ENCODE results near the gene MPRIP.

MPRIP gene

GRCh38 chr17:17073581-17074403, 31.5 kb downstream of the MPRIP start:
- DNase-seq = no peak

- DNase-seq = no peak
Measured at GRCh38 chr17:17075125-17075781, 33.0 kb downstream of the MPRIP start.

DNA sequence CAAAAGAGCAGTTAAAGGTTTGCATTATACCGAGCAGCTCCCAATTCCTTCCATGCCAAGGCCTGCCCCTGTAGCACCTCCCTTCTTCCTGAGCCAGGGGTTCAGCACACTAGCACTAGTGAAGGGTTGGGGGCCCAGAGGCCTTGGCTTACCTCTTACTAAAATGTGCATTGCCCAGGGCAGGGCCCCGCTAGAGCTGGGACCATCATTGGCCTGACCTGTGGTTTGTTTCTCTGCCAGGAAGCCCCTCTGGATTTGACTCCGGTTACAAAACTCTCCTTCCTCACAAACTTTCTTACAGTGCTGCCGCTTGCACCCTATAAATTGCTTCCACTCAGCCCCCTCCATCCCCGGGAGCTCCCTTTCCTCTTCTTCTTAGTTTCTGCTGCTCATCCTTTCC, 33.8 kb downstream of the MPRIP start:
- no peak for DNase-seq

DNA sequence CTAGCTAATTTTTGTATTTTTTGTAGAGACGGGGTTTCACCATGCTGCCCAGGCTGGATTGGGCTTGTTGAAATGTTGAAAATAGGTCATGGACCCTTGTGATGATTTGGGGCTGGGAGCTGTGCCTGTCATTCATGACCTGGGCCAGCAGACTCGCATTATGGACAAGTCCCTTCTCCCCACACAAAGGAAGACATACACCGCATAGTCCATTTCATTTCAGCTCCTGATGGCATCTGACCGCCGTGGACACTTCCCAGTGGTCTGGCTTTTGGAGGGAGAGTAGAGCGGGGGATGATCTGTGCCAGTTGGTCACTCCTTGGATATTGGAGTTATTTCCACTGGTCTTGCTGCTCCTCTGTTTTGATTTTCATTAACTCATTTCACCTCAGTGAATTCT, 34.8 kb downstream of the MPRIP start:
- no peak for DNase-seq

DNA sequence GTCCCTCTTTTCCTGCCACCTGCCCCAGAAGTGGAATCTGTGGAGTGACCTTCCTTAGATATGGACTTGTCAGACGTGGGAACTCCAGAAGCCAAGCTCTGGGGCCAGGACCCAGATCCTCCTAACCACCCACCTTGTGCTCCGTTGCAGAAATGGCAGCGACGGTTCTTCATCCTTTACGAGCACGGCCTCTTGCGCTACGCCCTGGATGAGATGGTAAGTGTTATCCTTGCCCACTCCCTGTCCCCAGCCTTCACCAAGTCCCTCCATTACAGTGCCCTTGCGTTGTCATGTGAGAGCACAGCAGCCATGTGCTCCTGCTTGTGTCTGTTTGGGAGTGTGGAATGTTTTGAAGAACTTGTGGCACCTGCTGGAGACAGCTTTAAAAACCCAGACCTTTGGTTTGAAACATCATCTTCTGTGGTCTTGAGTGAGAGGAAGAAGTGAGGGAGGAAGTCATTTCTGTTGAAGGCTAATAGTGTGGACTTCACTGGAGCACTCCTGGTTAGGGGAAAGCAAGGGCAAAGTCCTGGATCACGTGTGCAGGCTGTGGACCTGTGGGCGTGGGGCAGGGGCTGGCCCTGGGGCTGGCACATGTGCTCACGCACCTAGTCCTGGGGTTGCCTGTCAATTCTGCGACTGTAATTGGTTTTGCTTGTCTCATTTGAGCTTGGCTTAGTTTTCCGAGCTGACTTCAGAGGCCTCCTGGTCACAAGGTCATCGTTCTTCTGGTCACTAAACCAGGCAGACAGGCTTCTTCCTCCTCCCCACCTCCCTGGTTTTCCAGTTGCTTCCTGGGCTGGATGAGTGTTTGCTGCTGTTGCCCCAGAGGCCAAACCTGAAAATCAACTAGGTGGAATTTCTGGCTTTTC, 35.8 kb downstream of the MPRIP start:
- DNase-seq = no peak

DNA sequence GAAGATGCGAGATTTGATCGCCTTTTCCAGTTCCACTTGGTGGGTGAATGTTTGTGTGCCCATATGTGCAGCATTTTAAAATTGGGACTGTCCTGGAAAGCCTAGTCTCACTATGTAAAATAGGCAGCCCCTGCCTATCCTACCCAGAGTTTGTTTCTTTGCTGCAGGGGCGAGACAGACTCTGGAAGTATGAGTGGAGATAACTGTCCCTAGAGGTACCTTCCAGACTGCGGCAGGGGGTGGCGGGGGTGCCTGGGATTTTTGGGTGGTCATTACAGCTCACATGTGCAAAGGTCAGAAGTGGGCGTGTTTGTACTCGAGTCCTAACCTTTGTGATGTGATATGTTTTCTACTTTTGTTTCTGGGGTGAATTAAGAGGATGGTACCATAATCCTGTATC, 36.6 kb downstream of the MPRIP start:
- no peak for DNase-seq

- DNase-seq = no peak
Measured at GRCh38 chr17:17079336-17079735, 37.1 kb downstream of the MPRIP start.

- no peak for DNase-seq
Measured at GRCh38 chr17:17079761-17080160, 37.5 kb downstream of the MPRIP start.

GRCh38 chr17:17080181-17080631, 37.9 kb downstream of the MPRIP start:
- DNase-seq = no peak

GRCh38 chr17:17080781-17081180, 38.5 kb downstream of the MPRIP start:
- no peak for DNase-seq

DNA sequence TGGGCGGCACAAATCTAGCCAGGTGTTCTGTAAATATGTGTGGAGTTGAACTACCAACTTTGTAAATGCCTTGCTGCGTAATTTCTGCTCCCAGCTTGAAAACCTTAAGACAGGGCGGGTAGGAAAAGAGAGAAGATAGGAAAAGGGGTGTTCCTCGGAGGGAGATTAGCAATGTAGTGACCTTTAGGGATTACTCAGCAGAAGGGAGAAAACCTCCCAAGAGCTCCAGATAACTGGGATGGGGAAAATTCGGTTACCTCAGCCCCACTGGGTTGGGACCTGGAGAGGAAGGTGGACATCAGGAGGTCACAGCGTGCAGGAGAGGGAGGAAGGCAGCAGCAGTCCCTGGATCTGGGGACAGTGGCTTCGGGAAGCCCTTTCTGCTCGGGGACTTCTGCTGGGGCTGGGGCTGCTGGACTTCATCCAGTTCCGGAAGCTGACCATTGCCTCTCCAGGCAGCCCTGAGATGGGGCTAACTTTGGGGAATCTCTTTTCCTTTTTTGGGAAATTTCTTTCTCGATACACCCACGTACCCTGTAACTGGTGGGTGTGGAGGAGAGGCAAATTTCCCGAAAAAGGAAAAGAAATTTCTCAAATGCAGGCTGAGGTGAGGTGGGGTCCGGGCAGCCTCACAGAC, 39.2 kb downstream of the MPRIP start:
- no peak for DNase-seq

DNA sequence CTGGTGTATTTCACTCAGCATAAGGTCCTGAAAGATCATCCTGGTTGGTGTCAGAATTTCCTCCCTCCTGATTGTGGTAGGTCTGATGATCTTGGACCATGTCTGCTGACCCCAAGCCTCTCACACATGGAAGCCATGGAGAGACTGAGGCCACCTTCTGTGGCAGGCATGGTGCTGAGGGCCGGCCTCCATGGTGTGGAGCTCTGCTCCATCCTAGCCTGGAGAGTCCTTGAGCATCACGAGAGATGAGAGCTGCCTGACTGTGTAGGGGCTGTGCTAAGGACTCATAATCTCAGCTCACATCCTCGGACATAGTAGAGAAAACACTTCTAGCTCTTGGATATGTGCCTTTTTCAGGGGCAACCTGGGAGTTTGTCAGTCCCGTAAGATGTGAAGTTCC, 40.6 kb downstream of the MPRIP start:
- DNase-seq = no peak

DNA sequence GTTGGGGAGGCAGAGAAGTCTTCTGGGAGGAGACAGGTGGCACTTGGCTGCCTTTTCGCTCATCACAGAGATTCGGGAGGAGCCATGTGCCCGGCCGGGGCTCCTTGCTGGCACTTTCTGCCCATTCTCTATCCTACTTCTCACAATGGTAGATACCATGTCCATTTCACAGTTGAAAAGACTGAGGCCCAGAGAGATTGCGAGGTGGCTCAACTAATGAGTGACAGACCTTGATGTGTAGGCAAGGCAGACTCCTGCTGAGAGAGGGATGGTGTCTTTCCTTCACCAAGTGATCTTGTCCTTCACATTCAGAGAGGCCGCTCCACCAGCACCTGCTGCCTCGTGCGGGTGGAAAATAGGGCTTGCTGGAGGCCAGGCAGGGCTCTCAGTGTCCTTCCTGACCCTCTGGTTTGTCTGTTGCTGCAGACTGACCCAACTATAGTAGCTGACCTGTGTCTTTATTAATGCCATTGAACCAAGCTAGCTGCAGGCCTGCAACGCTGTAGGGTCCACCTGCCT, 42.1 kb downstream of the MPRIP start:
- no peak for DNase-seq

DNA sequence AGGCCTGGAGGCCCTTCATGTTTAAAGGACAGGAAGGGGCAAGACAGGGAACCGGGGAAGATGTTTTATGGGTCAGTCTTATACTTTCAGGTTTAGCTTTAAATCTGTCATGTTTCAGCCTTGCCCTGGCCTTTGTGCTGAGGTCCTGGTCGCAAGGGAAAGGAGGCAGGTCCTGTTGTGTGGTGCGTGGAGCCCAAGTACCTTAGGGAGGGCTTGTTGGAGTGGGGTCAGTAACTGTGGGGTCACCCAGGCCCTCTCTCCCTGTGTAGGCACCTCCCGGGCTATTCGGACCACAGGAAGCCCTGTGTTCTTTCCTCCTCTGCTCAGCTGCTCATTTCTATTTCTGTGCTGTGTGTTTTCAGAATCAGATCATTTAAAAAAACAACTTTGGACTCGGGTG, 42.7 kb downstream of the MPRIP start:
- no peak for DNase-seq

DNA sequence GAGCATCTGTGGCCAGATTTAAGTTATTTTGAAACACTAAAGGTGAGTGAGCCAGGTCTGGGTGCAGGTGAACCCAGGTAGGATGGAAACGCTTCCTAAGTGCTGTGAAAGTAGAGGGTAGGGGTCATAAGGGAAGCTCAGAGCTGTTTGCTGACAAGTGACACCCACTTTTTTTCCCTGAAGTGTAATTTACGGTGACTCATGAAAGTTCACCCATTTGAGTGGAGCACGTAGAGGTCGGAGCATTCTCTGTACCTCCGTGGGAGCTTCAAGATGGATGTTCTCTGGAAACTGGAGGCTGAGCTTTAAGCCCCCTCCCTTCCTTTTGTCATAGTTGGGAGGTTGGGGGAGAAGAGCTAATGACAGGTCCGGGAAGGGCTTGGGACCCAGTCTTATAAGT, 44.3 kb downstream of the MPRIP start:
- DNase-seq = no peak

DNA sequence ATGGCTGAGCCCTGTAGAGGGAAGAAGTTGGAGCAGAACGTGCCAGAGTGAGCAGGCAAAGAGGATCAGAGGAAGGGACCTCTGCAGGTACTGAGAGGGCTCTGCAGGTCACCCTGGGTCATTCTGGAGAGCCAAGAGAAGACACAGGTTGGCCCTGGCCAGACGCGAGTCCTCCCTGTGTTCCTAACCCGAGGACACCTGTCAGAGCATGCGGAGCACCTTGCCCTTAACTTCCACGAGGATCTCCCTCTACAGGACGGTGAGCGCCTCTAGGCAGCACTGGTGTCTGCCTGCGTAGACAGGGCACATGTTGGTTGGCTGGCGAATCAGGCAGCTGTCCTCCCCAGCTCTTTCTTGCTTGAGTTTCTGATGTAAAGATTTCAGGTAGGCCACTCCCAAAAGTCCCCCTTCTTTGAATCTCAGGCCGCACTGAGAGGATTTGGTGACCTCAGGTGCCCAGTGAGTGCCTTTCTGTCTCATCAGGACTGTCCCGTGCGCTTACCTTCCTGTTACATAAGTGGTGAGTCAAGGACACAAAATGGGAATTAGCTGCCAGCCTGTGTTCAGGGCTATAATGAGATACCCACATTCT, 45.3 kb downstream of the MPRIP start:
- no peak for DNase-seq

DNA sequence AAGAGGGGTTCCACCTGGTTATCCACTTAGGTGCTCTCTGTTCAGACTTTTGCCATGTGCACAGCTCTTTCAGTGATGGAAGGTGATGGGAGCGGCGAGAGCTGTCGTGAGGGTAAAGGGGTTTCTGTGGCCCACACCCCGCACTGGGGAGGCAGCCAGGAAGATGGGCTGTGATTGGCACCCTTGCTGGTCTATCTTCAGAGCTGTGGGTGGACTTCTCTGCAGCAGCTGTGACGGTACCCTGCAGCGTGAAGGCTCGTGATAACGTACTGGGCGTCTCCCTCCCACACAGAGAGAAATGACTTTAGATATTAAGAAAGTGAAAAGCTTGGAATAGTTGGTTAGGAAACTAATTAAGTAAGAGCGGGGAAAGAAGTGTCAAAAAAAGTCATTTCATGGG, 45.8 kb downstream of the MPRIP start:
- no peak for DNase-seq

DNA sequence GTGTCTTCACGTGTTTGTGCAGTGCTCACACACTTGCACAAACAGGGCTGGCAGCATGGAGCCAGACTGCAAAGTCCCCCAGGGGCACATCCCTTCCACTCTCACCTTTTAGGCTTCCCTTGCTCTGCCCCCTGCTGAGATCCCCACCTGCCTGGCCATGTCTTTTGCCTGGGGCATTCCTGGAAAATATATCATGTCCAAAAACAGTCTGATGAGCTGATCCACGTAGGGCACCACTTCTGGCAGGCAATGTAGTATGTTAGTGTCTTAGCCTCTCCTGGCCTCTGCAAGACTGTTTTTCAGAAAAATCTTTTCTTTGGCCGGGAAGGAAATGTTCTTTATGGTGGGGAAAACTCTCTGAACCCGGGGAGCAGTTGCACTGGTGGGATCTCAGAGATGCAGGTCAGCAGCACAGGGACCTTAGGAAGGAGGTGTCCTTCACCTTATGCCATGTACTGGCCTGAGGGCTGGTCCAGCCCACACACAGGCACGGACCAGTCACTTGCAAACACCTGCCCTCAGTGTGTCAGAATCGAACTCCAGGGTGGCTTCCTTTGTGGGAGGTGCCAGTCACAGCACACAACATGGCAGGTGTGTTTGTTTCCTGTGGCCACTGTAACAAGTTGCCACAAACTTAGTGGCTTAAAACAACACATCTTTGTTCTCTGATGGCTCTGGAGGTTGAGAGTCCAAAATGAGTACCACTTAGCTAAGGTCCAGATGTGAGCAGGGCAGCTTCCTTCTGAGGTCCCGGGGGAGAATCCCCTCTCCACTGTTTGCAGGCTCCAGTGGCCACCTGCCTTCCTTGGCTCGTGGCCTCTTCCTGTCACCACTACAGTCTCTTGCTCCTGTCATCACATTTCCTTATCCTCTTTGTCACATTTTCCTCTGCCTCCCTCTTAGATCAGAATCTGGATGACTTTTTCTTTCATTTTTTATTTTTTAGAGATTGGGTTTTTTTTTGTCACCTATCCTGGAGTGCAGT, 46.6 kb downstream of the MPRIP start:
- DNase-seq = no peak

- no peak for DNase-seq
Measured at GRCh38 chr17:17089796-17090641, 47.8 kb downstream of the MPRIP start.

- DNase-seq = no peak
Measured at GRCh38 chr17:17090642-17091103, 48.4 kb downstream of the MPRIP start.

Measured in CD4-positive, alpha-beta T cell treated with Interleukin-4 for 4 hours (primary cell).